ENCODE data around the gene RPS29. TPM values are rescaled to one million over a fixed set of nuclear protein-coding genes. Genes with fewer than 3 reads are reported as not detected.

The RPS29 gene
- total RNA-seq, 1 experiment from 2014 or later, result 948 TPM

GRCh38 chr14:49545716-49546115, 40.5 kb downstream of the RPS29 start:
- Mint-ChIP-seq H3K36me3 (ENCODE audit: insufficient read depth, unreplicated experiment) (no peaks in the 10 kb centered on the region), H3K27ac (ENCODE audit: unreplicated experiment) (no peak overlapping the region), H3K4me3 (ENCODE audit: low read depth, unreplicated experiment) (no peak overlapping the region), H3K27me3 (ENCODE audit: unreplicated experiment) (peaks cover 13% of the 10 kb centered on the region), H3K4me1 (ENCODE audit: low read depth, unreplicated experiment) (no peaks in the 10 kb centered on the region), H3K9me3 (ENCODE audit: low read depth, unreplicated experiment) (no peaks in the 10 kb centered on the region)
- CTCF ChIA-PET, result interaction anchor here (0.6 kb wide), 1 partner anchor 66 kb away, joined by 6 read pairs; no protein-coding TSS in a partner anchor
- DNase-seq, result no peak
- intact Hi-C loops (cut with micrococcal nuclease; ENCODE audit: unreplicated experiment), result loop anchor here (5.0 kb wide), 1 partner anchor 83 kb away; no protein-coding TSS in a partner anchor
- no peak for TF ChIP-seq CTCF (IDR thresholded peaks at IDR 0.05; ENCODE audit: unreplicated experiment)
- no TSS peak for BruUV-seq (replicated peaks)

- Mint-ChIP-seq H3K4me1 (ENCODE audit: low read depth, unreplicated experiment) (no peaks in the 10 kb centered on the region), H3K36me3 (ENCODE audit: insufficient read depth, unreplicated experiment) (no peaks in the 10 kb centered on the region), H3K27me3 (ENCODE audit: unreplicated experiment) (peaks cover 13% of the 10 kb centered on the region), H3K27ac (ENCODE audit: unreplicated experiment) (no peak overlapping the region), H3K4me3 (ENCODE audit: low read depth, unreplicated experiment) (no peak overlapping the region), H3K9me3 (ENCODE audit: low read depth, unreplicated experiment) (no peaks in the 10 kb centered on the region)
- CTCF ChIA-PET, result interaction anchor here (0.6 kb wide), 1 partner anchor 669 kb away, joined by 12 read pairs; no protein-coding TSS in a partner anchor
- no peak for DNase-seq
- intact Hi-C loops (cut with micrococcal nuclease; ENCODE audit: unreplicated experiment), result loop anchor here (5.0 kb wide), 1 partner anchor 83 kb away; no protein-coding TSS in a partner anchor
- no peak for TF ChIP-seq CTCF (IDR thresholded peaks at IDR 0.05; ENCODE audit: unreplicated experiment)
- no TSS peak for BruUV-seq (replicated peaks)
These were observed 41.1 kb downstream of the RPS29 start for GRCh38 chr14:49545071-49545470.

GRCh38 chr14:49541049-49541448, 45.1 kb downstream of the RPS29 start:
- Mint-ChIP-seq H3K27ac (ENCODE audit: unreplicated experiment) (no peak overlapping the region), H3K4me3 (ENCODE audit: low read depth, unreplicated experiment) (no peak overlapping the region), H3K4me1 (ENCODE audit: low read depth, unreplicated experiment) (no peaks in the 10 kb centered on the region), H3K27me3 (ENCODE audit: unreplicated experiment) (peaks cover 13% of the 10 kb centered on the region), H3K9me3 (ENCODE audit: low read depth, unreplicated experiment) (no peaks in the 10 kb centered on the region), H3K36me3 (ENCODE audit: insufficient read depth, unreplicated experiment) (no peaks in the 10 kb centered on the region)
- intact Hi-C loops (cut with micrococcal nuclease; ENCODE audit: unreplicated experiment), result no loop called here
- no peak for DNase-seq
- CTCF ChIA-PET, result no interaction called here
- TF ChIP-seq CTCF (IDR thresholded peaks at IDR 0.05; ENCODE audit: unreplicated experiment), result no peak
- BruUV-seq (replicated peaks), result no TSS peak

- intact Hi-C loops (cut with micrococcal nuclease; ENCODE audit: unreplicated experiment), result no loop called here
- no TSS peak for BruUV-seq (replicated peaks)
- CTCF ChIA-PET, result interaction anchor here (0.6 kb wide), 1 partner anchor 28 kb away, joined by 4 read pairs; no protein-coding TSS in a partner anchor
These were observed 47.3 kb downstream of the RPS29 start for GRCh38 chr14:49538852-49539251.

More at GRCh38 chr14:49538852-49539251, 47.3 kb downstream of the RPS29 start:
- H3K4me3 Mint-ChIP-seq (ENCODE audit: low read depth, unreplicated experiment), result no peak overlapping the region
- no peak for TF ChIP-seq CTCF (IDR thresholded peaks at IDR 0.05; ENCODE audit: unreplicated experiment)
- no peak overlapping the region for H3K27ac Mint-ChIP-seq (ENCODE audit: unreplicated experiment)
- DNase-seq, result no peak
- no peaks in the 10 kb centered on the region for H3K27me3 Mint-ChIP-seq (ENCODE audit: unreplicated experiment)
- H3K36me3 Mint-ChIP-seq (ENCODE audit: insufficient read depth, unreplicated experiment), result no peaks in the 10 kb centered on the region
- H3K4me1 Mint-ChIP-seq (ENCODE audit: low read depth, unreplicated experiment), result no peaks in the 10 kb centered on the region
- no peaks in the 10 kb centered on the region for H3K9me3 Mint-ChIP-seq (ENCODE audit: low read depth, unreplicated experiment)

Other genes starting within 250 kb of the RPS29 start
- gene LRR1, start 12.6 kb upstream of the RPS29 start, total RNA-seq (2022), result 27.3 and 30.5 TPM in 2 replicates
- 159 and 161 TPM in 2 replicates for gene RPL36AL, start 34.2 kb upstream of the RPS29 start, total RNA-seq (2022)
- gene MGAT2, start 34.4 kb upstream of the RPS29 start, total RNA-seq (2022), result 39.3 and 45.8 TPM in 2 replicates
- gene DNAAF2, start 48.9 kb upstream of the RPS29 start, total RNA-seq (2022), result 11.3 and 13.2 TPM in 2 replicates
- gene POLE2, start 101.8 kb upstream of the RPS29 start, total RNA-seq (2022), result 13.2 and 14.2 TPM in 2 replicates
- 0.49 and 0.99 TPM in 2 replicates for gene KLHDC1, start 106.7 kb upstream of the RPS29 start, total RNA-seq (2022)
- 26.8 and 30.7 TPM in 2 replicates for gene KLHDC2, start 181.8 kb upstream of the RPS29 start, total RNA-seq (2022)